Neutrophil (primary cell): Measurements from ENCODE around the gene PCYT1A.

Experiments
- H3K27ac ChIP-seq: fragments of 200-600 bp; sonication (generic); 2 replicates; pipeline ENCODE4 v1.5.1; 2016; ENCODE audit warnings: mild to moderate bottlenecking, moderate library complexity
- H3K27me3 ChIP-seq: fragments of 200-600 bp; sonication (generic); 2 replicates; pipeline ENCODE4 v1.6.0; 2016; ENCODE audit warnings: mild to moderate bottlenecking
- H3K36me3 ChIP-seq: fragments of 200-600 bp; sonication (generic); 2 replicates; pipeline ENCODE4 v1.5.1; 2017
- H3K4me1 ChIP-seq, 2 experiments: fragments of 200-600 bp in 1 of 2; sonication (generic) in 1 of 2; 1 replicate in 1 of 2; 2 replicates in 1 of 2; pipeline versions ENCODE4 v1.5.1 to v1.6.1; 2013 to 2016; ENCODE audit warnings: low read depth in 1 of 2, low read length in 1 of 2, mild to moderate bottlenecking in 1 of 2, moderate library complexity in 1 of 2; ENCODE audit not compliant: control insufficient read depth in 1 of 2, insufficient read depth in 1 of 2
- H3K4me3 ChIP-seq, 2 experiments: fragments of 200-600 bp in 1 of 2; sonication (generic) in 1 of 2; 1 replicate in 1 of 2; 2 replicates in 1 of 2; pipeline ENCODE4 v1.5.1; 2013 to 2016; ENCODE audit warnings: low read depth in 1 of 2, low read length in 1 of 2, mild to moderate bottlenecking in 1 of 2, moderate library complexity in 1 of 2
- H3K9me3 ChIP-seq: fragments of 200-600 bp; sonication (generic); 2 replicates; pipeline ENCODE4 v1.5.1; 2016
- TF ChIP-seq, protein P1 (sequence below): fragments of 200-600 bp; sonication (generic); IDR thresholded peaks from 2 replicates; pipeline ENCODE4 v1.5.1; 2016; ENCODE audit warnings: antibody characterized with exemption

The PCYT1A gene

DNA sequence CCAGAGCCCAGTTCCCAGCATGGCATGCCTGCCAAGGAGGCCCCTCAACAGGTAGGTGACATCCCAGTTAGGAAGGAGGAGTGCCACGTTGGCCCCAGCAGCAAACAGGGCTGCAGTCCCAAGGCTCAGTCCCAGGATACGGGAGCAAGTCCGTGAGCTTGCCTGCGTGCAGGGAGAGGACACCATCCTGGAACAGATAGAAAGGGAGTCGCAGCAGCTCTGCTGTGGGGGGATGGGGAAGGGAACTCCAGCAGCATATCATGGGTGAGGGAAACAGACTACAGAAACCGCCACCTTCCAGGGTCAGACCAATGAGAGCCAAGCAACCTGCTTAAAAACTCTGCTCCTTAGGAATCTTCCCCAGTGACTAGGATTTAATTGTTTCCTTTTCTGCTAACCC lies 39.9 kb upstream of the PCYT1A start:
- TF ChIP-seq, protein P1, sequence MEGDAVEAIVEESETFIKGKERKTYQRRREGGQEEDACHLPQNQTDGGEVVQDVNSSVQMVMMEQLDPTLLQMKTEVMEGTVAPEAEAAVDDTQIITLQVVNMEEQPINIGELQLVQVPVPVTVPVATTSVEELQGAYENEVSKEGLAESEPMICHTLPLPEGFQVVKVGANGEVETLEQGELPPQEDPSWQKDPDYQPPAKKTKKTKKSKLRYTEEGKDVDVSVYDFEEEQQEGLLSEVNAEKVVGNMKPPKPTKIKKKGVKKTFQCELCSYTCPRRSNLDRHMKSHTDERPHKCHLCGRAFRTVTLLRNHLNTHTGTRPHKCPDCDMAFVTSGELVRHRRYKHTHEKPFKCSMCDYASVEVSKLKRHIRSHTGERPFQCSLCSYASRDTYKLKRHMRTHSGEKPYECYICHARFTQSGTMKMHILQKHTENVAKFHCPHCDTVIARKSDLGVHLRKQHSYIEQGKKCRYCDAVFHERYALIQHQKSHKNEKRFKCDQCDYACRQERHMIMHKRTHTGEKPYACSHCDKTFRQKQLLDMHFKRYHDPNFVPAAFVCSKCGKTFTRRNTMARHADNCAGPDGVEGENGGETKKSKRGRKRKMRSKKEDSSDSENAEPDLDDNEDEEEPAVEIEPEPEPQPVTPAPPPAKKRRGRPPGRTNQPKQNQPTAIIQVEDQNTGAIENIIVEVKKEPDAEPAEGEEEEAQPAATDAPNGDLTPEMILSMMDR = no peak
- H3K36me3 ChIP-seq = no peaks in the 10 kb centered on the region
- no peak overlapping the region for H3K4me3 ChIP-seq
- no peaks in the 10 kb centered on the region for H3K4me1 ChIP-seq
- H3K27me3 ChIP-seq = no peaks in the 10 kb centered on the region
- no peak overlapping the region for H3K27ac ChIP-seq
- H3K9me3 ChIP-seq = no peaks in the 10 kb centered on the region

- Histone ChIP-seq H3K4me3 (no peak overlapping the region), H3K9me3 (no peaks in the 10 kb centered on the region), H3K27ac (no peak overlapping the region), H3K27me3 (no peaks in the 10 kb centered on the region), H3K36me3 (no peaks in the 10 kb centered on the region), H3K4me1 (no peaks in the 10 kb centered on the region)
- TF ChIP-seq, protein P1 = no peak
These were observed 39.4 kb upstream of the PCYT1A start for GRCh38 chr3:196326936-196327335.

GRCh38 chr3:196323691-196324090 lies 36.2 kb upstream of the PCYT1A start:
- H3K27ac ChIP-seq = no peak overlapping the region
- TF ChIP-seq, protein P1 = no peak

GRCh38 chr3:196323016-196323415 lies 35.5 kb upstream of the PCYT1A start:
- peaks cover 0 to 3% of the 10 kb centered on the region in 2 experiments for H3K4me1 ChIP-seq
- TF ChIP-seq, protein P1 = no peak
- H3K27me3 ChIP-seq = no peaks in the 10 kb centered on the region
- no peaks in the 10 kb centered on the region for H3K36me3 ChIP-seq
- H3K27ac ChIP-seq = no peak overlapping the region
- no peak overlapping the region for H3K4me3 ChIP-seq
- no peaks in the 10 kb centered on the region for H3K9me3 ChIP-seq

More at GRCh38 chr3:196323691-196324090, 36.2 kb upstream of the PCYT1A start:
- Histone ChIP-seq H3K9me3 (no peaks in the 10 kb centered on the region), H3K36me3 (no peaks in the 10 kb centered on the region), H3K4me1 (peaks cover 0 to 3% of the 10 kb centered on the region in 2 experiments), H3K4me3 (no peak overlapping the region), H3K27me3 (no peaks in the 10 kb centered on the region)

GRCh38 chr3:196321162-196321561 lies 33.6 kb upstream of the PCYT1A start:
- H3K27me3 ChIP-seq = no peaks in the 10 kb centered on the region
- TF ChIP-seq, protein P1 = no peak
- H3K4me3 ChIP-seq = no peak overlapping the region
- H3K9me3 ChIP-seq = no peaks in the 10 kb centered on the region
- no peaks in the 10 kb centered on the region for H3K36me3 ChIP-seq
- peaks cover 0 to 7% of the 10 kb centered on the region in 2 experiments for H3K4me1 ChIP-seq
- H3K27ac ChIP-seq = no peak overlapping the region

- H3K36me3 ChIP-seq = no peaks in the 10 kb centered on the region
- TF ChIP-seq, protein P1 = no peak
- no peaks in the 10 kb centered on the region for H3K27me3 ChIP-seq
- H3K9me3 ChIP-seq = no peaks in the 10 kb centered on the region
- no peak overlapping the region for H3K4me3 ChIP-seq
- H3K4me1 ChIP-seq = peaks cover 0 to 7% of the 10 kb centered on the region in 2 experiments
- H3K27ac ChIP-seq = no peak overlapping the region
These were observed 32.6 kb upstream of the PCYT1A start for GRCh38 chr3:196320137-196320536.
